Measurements from ENCODE around the gene MARK2. TPM values are rescaled to one million over a fixed set of nuclear protein-coding genes. Genes with fewer than 3 reads are reported as not detected.

MARK2 gene
- total RNA-seq, 2 experiments from 2014 or later: 23.3 to 24.5 TPM

GRCh38 chr11:63911876-63912275, 73.0 kb downstream of the MARK2 start:
- ATAC-seq (no peak), DNase-seq (no peak)
- CTCF ChIA-PET: interaction anchor here (1.2 kb wide), 1 partner anchor 9 kb away, joined by 3 read pairs; no protein-coding TSS in a partner anchor
- Mint-ChIP-seq H3K9me3 (no peaks in the 10 kb centered on the region), H3K4me1 (ENCODE audit: low read depth) (peaks cover 4% of the 10 kb centered on the region), H3K36me3 (ENCODE audit: low read depth) (peaks cover 2% of the 10 kb centered on the region), H3K27me3 (no peaks in the 10 kb centered on the region), H3K4me3 (no peak overlapping the region), H3K27ac (no peak overlapping the region)
- POLR2A ChIA-PET: no interaction called here
- no peak for TF ChIP-seq CTCF (IDR thresholded peaks at IDR 0.05)
- intact Hi-C loops (cut with micrococcal nuclease): no loop called here

- Mint-ChIP-seq H3K4me3 (no peak overlapping the region), H3K9me3 (no peaks in the 10 kb centered on the region), H3K4me1 (ENCODE audit: low read depth) (peaks cover 6% of the 10 kb centered on the region), H3K27me3 (no peaks in the 10 kb centered on the region), H3K27ac (no peak overlapping the region), H3K36me3 (ENCODE audit: low read depth) (peaks cover 2% of the 10 kb centered on the region)
- ATAC-seq (no peak), DNase-seq (no peak)
- intact Hi-C loops (cut with micrococcal nuclease): no loop called here
- TF ChIP-seq CTCF (IDR thresholded peaks at IDR 0.05): no peak
- ChIA-PET POLR2A (interaction anchor here (1.0 kb wide), 1 partner anchor 75 kb away, joined by 3 read pairs; no protein-coding TSS in a partner anchor), CTCF (no interaction called here)
These were observed 73.8 kb downstream of the MARK2 start for GRCh38 chr11:63912678-63913077.

- Mint-ChIP-seq H3K9me3 (no peaks in the 10 kb centered on the region), H3K4me1 (ENCODE audit: low read depth) (peaks cover 14% of the 10 kb centered on the region), H3K36me3 (ENCODE audit: low read depth) (peaks cover 2% of the 10 kb centered on the region), H3K27me3 (no peaks in the 10 kb centered on the region), H3K27ac (no peak overlapping the region), H3K4me3 (no peak overlapping the region)
- intact Hi-C loops (cut with micrococcal nuclease): no loop called here
- ChIA-PET POLR2A (interaction anchor here (0.7 kb wide), 2 partner anchors 30 to 84 kb away, joined by 3 read pairs; no protein-coding TSS in a partner anchor), CTCF (interaction anchor here (0.6 to 1.5 kb wide), 3 partner anchors 25 to 262 kb away, joined by 3 to 5 read pairs (median 4); no protein-coding TSS in a partner anchor)
- DNase-seq: no peak
- no peak for TF ChIP-seq CTCF (IDR thresholded peaks at IDR 0.05)
- no peak for ATAC-seq
These were observed 75.2 kb downstream of the MARK2 start for GRCh38 chr11:63913866-63914830.

GRCh38 chr11:63914896-63915691, 76.2 kb downstream of the MARK2 start:
- no peaks in the 10 kb centered on the region for H3K9me3 Mint-ChIP-seq
- no peak for TF ChIP-seq CTCF (IDR thresholded peaks at IDR 0.05)
- no peak overlapping the region for H3K4me3 Mint-ChIP-seq
- no peak overlapping the region for H3K27ac Mint-ChIP-seq
- DNase-seq: no peak
- intact Hi-C loops (cut with micrococcal nuclease): no loop called here
- H3K36me3 Mint-ChIP-seq (ENCODE audit: low read depth): peaks cover 2% of the 10 kb centered on the region
- ChIA-PET CTCF (interaction anchor here (1.0 to 1.5 kb wide), 4 partner anchors 26 to 78 kb away, joined by 3 to 5 read pairs (median 4); no protein-coding TSS in a partner anchor), POLR2A (no interaction called here)
- H3K27me3 Mint-ChIP-seq: no peaks in the 10 kb centered on the region
- no peak for ATAC-seq
- peaks cover 14% of the 10 kb centered on the region for H3K4me1 Mint-ChIP-seq (ENCODE audit: low read depth)
